GM19324 (cell line): Measurements from ENCODE around the gene PRKN.
"Not testable (repeated sequence)": the region's sequence is repeated elsewhere in the genome, so short reads cannot be mapped to it uniquely, and the experiment has no call there.

Source experiments
- ATAC-seq: cut with Tn5 transposase; IDR thresholded peaks from one replicate; pipeline ENCODE4 v1.9.1; 2021; ENCODE audit warnings: mild to moderate bottlenecking, moderate library complexity; ENCODE audit not compliant: unreplicated experiment, low FRiP score

The PRKN gene

DNA sequence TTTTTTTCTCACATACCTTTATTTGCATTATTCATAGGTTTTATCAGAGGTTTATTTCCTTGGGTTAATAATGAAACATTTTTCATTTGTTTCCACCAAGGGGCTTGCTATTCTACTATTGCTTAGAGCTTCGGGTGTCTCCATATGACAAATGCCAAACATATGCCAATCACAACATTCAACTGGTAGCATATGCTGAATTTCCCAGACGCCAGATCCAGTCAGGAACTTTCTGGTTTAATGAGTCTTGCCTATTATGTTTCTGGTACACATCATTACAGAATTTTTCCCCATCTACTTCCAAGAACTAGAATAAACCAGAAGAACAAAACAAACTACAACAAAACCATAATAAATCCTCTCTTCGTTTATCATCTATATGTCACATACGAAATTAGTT lies 180.7 kb downstream of the PRKN start:
- no peak for ATAC-seq

DNA sequence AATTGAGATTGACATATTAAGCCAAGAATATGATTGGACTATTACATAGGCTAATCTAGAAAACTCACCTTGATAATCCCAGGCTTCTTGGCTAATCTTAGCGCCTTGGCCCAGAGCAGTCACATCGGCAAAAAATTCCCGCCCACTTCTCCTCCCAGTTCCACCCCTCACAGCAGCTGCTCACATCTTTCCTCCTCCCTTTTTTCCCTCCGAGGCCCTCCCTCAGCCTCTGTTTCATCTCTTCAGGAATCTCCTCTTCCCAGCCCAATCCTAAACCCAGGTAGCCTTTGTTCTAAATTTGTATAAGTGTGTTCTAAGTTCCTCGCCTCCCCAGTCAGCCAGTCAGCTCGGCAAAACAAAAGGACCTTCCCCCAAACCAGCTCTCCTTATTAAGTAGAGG lies 184.3 kb downstream of the PRKN start:
- no peak for ATAC-seq

DNA sequence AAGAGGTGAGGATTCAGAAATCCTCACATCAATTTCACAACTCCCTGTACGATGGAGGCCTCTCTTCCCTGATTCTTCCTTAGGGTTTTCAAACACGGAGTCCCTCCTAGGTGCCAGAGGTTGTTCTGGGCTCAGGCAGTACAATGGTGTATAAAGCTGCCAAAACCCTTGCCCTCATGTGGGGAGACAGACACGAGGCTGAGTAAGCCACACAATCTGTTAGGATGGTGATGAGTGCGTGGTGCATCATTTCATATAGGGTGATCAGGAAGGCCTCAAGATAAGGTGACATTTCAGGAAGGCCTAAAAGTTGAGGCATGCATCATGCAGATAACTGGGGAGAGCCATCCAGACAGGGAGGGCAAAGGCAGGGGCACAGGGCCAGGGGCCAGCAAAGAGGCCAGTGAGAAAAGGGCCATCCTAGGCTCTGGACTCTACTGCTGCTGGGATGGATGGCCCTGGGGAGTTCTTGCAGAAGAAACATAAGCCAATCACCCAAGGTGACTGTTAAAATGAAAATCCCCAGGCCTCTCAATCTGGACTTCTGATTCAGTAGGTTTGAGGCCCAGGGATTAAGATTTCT lies 186.5 kb downstream of the PRKN start:
- ATAC-seq, result no peak

DNA sequence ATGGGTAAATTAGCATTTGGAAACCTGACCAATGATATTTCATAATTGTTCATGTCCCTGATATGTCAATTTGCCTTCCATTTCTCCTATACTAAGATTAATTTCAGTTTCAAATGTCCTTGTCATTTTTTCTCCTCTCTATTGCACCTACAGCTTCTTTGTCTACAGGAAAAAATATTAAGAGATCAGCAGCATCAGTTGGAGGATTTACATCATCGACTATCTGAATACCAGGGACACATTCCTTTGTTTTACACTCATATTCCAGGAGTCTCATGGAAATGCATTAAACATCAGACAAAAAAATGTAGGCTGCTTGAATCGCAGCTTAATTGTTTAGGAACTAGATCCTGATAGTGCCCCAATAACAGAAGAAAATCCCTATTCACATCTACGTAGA lies 188.2 kb downstream of the PRKN start:
- no peak for ATAC-seq

DNA sequence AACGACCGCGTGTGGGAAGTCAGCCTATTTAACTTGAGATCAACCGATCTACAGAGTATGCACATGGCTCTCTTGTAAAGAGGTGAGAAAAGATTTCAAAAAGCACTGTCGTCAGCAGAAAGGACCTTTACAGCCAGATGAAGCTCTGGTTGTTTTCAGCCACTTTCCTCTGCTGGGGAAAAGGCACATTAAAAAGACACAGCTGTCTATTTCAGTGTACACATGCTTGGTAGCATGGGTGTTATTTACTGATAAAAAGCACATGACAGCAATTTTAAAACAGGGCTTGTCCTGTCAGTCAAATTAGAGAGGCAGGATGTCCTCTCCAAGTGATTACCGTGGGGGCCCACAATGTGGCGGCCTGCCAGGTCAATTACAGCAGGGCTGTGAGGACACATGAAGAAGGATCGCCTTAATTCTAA lies 188.9 kb downstream of the PRKN start:
- ATAC-seq, result no peak

DNA sequence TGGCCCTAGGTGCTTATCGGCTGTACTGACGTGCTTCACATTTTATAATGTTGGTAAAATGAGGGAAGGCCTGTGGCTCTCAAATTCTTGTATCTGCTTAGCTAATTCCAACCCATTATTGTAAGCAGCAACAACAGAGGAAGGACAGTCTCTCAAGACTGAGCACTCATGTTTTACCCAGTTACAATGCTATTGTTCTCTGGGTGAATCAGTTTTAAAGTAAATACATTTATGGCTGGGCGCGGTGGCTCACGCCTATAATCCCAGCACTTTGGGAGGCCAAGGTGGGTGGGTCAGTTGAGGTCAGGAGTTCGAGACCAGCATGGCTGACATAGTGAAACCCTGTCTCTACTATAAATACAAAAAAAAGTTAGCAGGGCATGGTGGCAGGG lies 194.6 kb downstream of the PRKN start:
- no peak for ATAC-seq

DNA sequence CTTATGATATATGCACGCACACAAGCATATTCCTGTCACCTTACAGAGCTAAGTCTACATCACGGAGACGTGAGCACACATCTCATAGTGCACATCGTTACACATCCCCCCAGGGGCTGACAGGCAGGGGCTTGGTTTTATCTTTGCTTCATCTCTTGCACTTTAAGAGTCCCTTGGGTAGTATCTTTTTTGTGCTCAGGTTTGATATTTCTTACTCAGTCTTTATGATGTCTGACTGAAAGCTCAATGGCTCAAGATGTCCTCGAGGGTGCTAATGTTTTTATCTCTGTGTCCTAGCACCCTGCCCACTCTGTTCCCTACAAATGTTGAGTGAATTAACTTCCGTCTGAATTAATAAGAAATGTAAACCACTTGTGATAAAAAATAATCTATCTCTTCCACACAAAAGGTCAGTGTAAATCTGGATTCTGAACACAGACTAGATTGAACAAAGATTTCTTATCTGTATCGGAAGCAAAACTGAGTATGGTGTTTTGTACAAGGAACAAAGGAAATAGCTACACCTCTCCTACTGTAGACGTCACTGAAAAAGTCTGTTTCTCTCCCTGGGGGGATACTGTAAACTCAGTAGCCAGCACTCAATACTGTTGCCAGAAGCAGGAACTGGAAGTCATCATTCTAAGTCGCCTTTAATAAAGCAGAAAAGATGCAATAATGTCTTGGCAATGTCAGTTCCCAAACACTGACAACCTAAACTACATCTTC lies 195.1 kb downstream of the PRKN start:
- ATAC-seq, result no peak

DNA sequence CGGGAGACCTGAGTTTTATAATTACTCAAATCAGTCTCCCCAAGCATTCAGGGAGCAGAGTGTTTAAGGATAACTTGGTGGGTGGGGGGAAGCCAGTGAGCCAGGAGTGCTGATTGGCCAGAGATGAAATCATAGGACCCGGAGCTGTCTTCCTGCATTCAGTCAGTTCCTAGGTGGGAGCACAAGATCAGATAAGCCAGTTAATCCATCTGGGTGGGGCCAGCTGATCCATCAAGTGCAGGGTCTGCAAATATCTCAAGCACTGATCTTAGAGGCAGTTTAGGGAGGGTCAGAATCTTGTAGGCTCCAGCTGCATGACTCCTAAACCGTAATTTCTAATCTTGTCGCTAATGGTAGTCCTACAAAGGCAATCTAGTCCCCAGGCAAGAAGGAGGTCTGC lies 196.2 kb downstream of the PRKN start:
- ATAC-seq, result not testable (repeated sequence)

DNA sequence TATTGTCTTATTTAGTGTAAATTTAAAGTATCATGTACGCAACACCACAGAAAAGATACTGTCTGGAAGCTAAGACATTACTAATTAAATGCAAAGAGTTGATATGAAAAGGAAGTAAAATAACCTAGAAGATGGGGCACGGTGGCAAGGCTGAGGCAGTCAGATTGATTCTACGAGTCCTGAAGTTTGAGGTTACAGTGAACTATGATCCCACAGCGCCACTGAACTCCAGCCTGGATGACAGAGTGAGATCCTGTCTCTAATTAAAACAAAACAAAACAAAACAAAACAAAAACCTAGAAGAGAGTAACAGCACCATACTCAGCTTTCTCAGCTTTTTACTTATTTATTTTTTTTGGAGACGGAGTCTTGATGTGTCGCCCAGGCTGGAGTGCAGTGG lies 199.0 kb downstream of the PRKN start:
- ATAC-seq, result no peak

DNA sequence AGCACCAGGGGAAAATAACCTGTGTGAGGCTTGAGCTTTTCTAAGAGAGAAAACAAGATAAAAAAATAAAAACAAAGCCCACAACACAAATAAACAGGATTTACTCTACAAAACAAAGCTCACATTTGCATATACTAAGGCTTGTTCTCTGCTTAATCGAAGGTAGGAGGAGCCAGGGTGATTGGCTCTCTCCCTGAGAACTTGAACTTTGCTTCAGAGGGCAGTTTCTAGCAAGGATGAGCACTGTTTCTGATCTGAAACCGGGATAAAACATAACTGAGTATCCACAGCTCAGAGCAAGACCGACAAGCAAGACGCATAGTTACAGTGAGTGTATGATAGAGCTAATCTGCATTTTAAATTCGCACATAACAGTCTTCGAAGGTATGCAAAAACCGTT lies 200.6 kb downstream of the PRKN start:
- no peak for ATAC-seq

DNA sequence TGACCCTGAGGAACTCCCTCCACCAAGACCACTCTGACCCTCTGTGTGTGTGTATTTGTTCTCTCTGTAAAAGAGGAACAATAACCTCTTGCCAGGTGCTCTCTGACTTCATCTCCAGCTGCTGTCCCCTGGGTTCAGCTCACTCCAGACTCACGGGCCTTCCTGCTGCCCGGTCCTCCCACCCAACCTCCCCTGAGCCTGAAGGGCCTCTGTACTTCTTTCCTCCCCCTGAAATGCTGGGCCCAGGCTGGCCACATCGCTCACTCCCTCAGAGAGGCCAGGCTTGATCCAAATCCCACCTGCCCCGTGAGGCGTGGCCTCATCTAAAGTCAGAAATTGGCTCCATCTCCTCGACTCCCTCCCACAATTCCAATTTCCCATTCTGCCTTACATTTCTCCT lies 202.4 kb downstream of the PRKN start:
- ATAC-seq, result no peak

DNA sequence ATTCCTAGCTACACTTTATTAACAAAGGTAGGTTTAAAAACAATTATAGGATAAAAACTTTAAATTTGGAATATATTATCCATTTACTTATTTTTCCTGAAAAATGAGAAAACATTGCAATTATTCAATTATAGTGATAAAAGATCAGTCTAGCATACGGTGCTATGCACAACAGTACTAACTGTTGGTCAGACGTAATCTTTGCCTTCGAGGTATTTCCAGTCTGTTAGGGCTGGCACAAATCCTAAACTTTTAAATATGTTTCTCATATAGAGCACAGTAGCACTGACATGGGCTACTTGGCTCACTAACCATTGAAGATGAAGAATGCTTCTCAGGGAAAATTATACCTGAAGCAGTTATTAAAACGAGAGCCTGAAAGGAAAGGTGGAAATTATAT lies 214.8 kb downstream of the PRKN start:
- no peak for ATAC-seq

DNA sequence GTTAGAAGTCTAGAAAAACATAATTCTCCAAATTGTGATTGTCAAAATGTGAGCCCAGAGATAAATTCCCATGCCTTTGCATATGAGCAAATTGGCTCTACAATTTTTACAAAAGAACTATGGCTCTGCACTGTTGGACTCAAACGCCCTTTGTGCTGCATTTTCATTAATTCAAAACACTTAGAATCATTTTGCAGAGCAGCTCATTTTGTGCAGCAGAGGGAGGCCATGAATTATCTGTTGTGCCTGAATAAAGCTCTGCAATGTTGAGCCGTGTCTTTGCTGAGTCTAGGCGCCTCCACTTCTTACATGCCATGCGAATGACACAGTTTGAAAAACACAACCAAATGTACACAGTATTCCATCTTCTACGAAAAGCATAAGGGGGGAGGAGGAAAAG lies 230.2 kb downstream of the PRKN start:
- no peak for ATAC-seq

DNA sequence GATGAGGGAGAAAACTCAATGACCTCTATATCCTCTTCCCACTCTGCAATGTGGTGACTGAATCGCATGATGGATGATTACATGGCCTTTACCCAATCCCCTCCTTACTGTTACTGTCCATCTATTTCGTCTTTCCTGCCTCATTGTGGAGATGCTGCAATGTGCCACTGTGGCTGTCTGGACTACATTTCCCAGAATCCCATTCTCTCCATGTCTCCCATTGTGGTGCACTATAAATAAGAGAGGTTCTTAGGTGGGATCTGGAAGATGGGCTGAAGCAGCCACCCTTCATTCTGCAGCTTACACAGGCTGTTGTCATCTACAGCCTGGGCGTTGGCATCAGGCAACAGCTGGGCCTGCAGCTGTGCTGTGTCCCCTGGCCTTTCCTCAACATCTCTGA lies 233.6 kb downstream of the PRKN start:
- ATAC-seq, result no peak

DNA sequence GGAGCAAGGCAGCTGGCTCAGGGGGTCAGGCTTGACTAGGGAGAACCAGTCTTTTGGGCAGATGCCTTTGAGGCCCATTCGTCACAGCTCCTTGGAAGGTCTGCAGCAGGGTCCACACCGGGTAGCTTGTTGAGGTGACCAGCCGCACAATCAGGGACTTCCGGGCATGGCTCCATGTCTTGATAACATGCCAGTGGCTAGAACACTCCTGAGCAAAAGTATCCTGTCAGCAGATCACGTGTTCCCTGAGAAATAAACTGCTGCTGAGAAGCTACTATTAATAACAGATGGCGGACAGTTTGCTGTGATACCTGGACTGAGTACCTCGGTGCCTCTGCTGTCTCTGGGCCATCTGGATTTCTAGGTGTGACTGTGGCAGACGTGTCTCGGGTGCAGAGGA lies 235.9 kb downstream of the PRKN start:
- ATAC-seq, result no peak

DNA sequence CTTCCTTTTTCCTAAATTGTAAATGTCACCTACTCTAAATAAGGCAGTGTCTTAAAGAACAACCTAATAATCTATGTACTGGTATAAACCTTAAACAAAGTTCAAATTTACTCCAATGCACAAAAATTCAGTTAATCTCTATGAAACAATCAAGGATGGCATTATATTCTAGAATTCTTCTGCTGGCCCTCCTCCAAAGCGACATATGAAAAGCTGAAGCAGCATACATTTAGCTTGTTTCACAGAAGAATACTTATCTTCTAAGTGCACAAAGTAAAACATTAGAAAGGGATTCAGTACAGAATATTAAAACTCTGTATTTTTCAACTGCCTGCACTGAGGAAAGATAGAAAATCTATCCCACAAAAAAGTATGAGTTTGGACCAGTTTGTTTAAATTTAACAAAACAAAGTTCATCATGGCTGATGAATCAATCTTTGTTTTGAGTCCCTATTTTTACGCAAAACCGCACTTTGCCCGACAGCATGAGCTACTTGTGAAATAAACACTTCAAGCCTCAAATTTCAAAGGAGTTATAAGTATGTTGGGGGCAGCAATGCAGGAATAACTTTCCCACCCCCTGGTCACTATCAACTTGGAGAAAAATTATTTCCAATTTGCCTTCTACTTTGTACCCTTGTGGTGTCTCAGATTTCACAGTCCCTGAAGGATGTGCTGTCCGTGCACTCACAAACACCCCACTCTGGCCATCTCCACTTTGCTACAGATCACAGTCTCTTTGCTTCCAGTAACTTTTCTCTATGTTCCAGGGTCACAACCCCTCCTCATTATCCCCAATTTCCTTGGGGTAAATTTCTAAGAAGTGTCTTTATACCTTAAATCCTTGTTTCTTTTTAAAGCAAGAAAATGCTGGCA lies 238.2 kb downstream of the PRKN start:
- no peak for ATAC-seq

DNA sequence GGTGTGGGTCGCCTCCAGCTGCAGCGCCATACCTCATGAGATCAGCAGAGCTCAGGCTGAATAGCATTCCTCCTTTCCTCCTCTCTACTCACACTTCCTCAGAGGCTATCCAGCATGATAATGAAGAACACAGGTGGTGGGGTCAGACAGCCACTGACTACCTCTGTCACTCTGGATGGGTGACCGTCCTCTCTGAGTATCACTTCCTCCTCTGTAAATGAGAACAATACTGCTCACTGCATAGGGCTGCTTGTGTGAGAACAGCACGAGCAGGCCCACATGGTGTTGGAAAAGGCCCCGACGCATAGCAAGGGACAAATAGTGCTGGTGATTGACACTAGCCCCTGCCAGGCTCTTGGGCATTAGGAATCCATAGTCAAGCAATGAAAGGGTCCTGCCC lies 239.1 kb downstream of the PRKN start:
- ATAC-seq, result no peak

DNA sequence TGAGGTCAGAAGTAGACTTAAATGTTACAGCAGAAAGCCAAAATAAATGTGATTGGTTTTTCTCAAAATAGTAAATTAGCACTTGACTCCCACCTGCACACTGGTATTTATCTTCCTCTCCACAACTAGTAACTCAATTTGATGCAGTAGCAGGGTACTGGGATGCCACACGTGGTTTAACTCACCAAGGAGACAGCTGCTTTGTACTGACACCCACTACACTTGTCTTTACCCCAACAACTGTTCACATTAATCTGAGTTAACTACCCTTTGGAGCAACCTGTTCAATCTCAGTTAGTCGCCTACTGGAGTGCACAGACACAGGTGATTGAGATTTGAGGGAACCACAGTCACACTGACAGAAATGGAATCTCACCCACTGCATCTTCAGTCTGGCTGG lies 242.1 kb downstream of the PRKN start:
- ATAC-seq, result no peak

DNA sequence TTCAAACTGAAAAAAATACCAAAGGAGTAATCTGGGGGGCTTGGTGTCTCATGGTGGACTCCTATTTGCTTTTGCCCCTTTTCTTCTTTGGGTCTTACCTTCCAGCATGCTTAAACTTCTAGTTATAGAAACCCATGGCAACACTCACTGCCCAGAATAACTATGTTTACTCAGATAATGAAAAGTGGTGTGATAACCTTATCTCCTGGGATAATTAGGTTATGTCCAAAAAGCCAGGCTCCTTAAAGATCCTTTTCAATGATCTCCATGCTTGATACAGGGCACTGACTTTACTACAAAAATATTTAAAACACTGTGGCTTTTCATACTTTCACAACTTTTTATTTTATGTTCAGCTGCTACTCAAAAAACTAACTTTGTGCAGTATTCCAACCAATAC lies 245.6 kb downstream of the PRKN start:
- no peak for ATAC-seq

DNA sequence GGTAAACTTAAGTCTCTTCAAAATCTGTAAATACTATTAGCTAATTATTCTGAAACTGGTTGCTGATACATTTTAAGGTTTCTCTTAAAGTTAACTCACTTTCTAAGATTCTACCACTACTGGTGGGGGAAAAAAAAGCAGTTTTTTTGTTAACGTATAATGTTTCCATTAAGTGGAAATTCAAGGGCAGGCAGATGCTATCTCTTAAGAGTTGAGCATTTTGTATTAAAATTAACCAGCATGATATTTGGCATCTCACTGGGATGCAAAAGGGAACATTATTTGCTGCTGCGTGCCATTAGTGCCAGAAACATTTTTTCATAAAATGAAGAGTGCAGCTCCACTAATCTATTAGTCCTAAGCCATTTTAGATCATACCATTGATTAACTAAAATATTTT lies 246.2 kb downstream of the PRKN start:
- no peak for ATAC-seq

DNA sequence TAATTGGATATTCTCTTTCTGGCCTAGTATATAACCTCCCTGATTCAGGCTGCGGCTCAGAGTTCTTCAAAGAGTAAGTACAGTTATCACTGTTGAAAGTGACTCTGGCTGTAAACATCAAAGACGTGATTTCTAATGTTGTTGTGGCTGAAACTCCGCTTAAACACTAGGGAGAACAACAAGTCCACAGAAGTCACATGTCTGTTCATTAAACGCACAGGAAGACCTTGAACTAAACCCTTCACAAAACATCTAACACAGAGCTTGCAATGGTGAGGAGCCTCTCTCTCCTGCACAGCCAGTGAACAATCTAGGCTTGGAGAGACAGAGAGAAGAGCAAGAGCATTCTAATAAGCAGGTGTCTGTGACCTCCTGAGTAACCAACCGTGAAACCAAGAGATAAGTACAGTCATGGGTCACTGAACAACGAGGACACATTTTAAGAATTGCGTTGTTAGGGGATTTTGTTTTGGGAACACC lies 249.3 kb downstream of the PRKN start:
- no peak for ATAC-seq

DNA sequence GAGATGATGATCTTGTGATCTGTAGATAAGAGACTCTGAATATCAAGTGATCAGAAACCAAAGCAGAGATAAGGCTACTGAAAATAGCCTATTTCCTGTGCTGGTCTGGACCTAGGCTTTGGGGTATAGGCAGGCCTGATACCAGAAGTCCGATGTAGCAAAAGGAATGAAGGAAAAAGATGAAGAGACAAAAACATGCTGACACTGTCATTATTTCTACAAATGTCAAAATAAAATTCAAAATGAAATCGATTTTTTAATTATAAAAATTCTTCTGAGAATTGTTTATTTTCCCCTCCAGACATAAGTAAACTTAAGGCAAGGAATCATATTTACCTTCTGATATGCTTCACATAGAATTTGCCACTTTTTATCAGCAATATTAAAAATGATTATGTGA lies 252.8 kb downstream of the PRKN start:
- no peak for ATAC-seq
